GM18909 (cell line): ENCODE results near the gene SLC6A6.

Experiments used
- ATAC-seq: cut with Tn5 transposase; IDR thresholded peaks from one replicate; pipeline ENCODE4 v1.9.1; 2021; ENCODE audit warnings: mild to moderate bottlenecking; ENCODE audit not compliant: unreplicated experiment, poor library complexity

SLC6A6 gene

DNA sequence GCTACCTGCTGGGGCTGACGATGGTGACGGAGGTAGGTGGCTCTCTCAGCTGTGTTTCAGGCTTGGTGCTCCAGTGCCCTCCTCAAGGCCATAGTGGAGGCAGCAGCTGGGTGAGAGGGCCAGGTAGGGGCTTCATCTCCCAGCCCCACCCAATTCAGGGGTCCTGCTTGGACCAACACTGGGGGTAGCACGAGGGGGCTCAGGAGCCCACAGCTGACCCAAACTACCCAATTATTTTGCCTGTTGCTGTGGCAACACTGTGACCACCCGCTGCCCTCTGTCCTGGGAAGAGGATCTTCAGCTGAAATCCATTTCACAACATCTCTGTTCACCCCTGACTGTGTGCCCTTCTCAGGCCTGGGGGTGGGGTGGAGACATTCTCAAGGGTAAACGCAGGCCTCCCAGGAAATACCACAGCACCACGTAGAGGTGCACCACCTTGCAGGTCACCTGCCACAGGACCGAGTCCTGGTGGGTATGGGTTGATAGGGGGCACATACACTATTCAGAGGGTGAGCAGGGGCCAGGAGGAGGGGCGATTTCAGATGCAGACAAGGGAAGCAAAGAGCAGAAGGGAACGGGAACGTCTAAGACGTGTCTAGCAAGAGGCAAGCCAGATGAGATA, 75.0 kb downstream of the SLC6A6 start:
- ATAC-seq, result no peak

DNA sequence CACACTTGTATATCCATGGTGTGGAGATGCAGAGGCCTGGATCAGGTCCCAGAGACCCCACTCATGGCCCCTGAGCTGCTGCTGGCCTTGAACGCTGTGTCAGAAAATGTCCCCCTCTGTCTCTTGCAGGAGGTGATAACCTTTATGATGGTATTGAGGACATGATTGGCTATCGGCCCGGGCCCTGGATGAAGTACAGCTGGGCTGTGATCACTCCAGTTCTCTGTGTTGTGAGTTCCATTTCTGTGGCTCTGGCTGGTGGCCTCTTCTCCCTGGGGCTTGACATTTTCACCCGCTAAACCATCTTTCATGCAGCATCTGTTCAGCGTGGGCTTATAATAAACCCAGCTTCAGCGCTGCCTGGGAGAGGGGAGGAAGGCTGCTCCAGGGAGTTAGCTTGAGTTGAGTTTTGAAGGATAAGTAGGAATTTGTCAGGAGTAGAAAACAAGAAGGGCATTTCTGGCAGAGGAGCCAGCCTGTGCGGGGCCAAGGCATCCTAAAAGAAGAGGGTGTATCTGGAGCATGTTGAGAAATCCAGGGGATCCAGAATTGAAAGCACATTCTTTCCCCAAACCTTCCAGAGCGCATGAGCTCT, 76.6 kb downstream of the SLC6A6 start:
- no peak for ATAC-seq

DNA sequence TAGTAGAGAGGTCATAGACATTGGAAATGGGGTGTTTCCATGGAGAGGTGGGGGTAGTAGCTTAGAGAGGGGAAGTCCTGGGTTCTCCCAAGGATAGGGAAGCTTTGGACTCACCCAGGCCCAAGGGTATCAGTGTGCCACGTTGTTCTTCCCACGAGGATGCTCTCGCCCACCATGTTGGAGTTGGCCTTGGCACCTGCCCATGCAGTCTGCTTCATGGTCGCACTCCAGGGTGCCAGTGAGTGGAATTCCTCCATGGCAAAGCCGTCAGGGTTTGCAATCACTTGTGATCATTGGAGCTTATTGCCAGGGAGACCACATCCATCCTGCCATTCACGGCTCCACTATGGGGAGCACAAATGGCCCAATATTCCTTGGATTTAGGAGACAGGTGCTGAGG, 77.2 kb downstream of the SLC6A6 start:
- ATAC-seq, result no peak

DNA sequence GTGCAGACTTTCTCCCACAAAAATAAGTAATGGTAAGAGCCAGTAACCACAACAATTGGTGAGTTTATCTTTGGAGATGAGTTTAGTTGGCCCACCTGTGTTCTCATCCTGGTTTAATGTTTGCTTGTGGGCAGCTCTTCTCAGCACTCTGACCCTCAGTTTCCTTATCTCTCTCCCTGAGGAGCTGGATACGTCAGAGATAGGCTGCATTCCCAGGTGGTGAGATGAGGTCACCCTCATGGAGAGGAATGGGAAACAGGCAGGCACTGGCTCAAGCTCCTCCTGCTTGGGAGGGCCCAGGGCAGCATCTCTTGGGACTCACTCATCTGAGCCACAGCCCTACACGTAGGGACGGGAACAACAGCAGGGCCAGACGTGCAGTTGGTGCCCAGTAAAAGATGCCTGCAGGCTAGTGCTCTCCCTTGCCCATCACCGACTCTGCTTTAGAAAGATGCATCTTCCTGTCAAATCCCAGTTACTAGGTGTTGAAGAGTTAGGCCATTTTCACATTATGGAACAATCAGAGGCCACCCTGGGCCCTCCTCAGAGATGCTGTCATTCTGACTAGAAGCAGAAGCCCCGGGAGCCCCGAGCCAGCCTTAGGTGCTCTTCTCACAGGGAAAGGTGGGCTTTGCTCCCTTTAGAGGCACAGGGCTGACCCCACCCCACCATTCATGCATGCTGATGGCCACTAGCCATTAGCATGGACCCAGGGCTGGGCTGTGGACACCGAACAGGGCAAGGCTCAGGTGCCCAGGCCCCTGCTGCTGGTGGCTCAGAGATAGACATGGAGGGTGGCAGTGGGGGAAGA, 78.0 kb downstream of the SLC6A6 start:
- ATAC-seq, result no peak

DNA sequence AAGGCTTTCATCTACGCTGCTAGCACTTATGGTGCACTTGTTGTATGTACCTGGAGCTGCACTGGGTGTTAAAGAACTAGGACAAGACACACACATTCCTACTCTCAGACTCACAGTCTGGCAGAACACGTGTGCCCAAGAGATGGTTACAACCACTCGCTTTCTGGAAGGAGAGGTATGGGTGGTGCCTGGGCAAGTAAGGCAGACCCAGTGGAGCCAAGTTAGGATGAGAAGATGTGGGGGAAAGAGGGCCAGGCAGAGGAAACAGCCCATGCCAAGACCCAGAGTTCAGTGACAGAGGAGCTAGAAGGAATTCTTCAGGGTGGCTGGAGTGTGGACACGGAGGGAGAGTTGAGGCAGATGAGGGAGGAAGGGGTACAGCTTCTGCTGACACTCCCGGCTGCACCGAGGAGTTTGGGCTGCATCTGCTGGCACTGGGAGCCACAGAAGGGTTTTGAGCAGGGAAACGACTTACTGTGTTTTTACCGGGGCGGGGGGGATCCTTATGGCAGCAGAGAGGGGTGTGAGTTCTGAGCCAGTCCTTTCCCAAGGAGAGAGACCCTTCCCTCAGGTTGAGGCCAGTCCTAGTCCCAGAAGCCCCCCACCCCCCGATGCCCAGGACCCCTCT, 78.7 kb downstream of the SLC6A6 start:
- ATAC-seq, result no peak

- ATAC-seq, result no peak
Measured at GRCh38 chr3:14481646-14482036, 79.2 kb downstream of the SLC6A6 start.

GRCh38 chr3:14482271-14482721, 79.9 kb downstream of the SLC6A6 start:
- no peak for ATAC-seq

DNA sequence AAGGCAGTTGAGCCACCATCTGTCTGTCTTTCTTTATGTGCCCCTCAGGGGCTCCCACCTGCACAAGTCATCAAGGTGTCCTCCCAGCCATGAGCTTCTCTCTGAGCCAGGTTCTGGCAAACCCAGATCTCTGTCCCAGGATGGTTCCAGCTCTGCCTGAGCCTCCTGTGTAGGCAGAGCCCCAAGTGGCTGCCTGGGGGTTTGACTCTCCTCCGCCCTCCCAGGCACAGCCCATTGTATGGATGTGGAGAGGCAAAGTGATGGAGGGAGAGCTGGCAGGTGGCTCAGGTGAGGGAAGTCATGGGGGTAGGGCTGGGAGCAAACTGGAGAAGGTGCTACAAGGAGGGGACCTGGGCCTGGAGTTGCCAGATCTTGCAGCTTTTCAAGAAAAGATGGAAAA, 80.9 kb downstream of the SLC6A6 start:
- ATAC-seq, result no peak

DNA sequence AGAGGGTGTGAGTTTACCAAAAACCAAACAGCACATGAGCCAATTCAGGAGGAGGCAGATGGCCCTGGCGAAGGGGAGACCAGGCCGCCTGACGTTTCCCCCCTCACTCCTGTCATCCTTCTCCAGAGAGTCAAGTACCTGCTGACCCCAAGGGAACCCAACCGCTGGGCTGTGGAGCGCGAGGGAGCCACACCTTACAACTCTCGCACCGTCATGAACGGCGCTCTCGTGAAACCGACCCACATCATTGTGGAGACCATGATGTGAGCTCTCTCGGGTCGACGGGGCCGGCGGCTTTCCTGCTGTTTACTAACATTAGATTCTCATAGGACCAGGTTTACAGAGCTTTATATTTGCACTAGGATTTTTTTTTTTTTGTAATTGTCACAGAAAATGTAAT, 82.3 kb downstream of the SLC6A6 start:
- no peak for ATAC-seq

- ATAC-seq, result no peak
Measured at GRCh38 chr3:14485981-14486380, 83.6 kb downstream of the SLC6A6 start.

DNA sequence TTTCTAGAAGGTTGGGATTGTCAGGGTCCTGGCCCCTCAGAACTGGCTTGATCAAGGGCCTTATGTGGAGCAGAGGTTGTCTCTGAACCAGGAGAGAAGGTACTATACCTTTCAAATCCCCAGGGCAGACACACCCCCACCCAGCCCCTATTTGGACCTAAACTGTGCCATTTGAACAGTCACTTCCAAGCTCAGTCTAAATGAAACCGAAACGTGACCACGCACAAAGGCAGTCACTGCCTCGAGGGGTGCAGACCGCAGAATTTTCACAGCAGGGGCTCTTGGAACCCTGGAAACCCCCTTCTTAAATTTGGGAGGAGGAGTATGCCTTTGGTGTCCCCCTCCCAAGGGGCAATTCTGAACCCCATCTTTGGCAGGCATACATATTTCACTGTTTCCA, 84.1 kb downstream of the SLC6A6 start:
- no peak for ATAC-seq

DNA sequence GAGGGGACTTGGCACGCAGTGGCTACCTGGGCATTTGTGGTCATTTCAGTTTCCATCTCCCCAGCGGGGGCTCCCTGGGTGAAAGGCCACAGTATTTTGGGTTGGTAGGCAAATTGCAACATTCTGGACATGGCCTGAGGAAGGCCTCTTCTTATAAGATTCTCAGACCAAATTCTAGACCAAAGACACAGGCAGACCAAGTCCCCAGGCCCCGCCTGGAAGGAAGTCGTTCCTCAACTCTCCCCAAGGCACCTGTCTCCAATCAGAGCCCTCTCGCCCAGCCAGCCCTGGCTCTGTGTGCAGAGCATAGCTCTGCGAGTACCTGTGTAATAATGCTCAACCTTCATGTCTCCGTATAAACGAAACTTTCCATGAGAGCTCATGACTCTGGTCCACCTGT, 84.7 kb downstream of the SLC6A6 start:
- ATAC-seq, result no peak

DNA sequence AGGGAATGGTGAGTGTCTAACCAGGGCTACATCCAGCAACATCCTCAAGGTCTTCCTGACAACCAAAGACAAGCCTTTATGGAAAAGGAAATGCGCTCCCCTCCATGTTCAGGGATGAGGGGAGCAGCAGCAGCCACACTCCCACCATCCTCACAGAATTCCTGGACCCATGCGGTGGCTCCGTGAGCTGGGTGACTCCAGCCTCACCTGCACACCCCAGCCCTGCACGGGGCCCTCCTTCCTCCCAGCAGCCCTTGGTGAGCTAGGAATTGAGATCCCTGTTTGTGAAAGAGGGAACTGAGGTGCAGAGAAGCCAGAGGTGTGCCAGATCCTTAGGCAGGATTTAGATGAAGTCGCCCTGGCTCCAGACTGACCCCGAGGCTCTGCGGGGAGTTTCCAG, 85.4 kb downstream of the SLC6A6 start:
- ATAC-seq, result no peak

- no peak for ATAC-seq
Measured at GRCh38 chr3:14488286-14489041, 86.1 kb downstream of the SLC6A6 start.

- ATAC-seq, result no peak
Measured at GRCh38 chr3:14489641-14490040, 87.2 kb downstream of the SLC6A6 start.

- no peak for ATAC-seq
Measured at GRCh38 chr3:14490255-14490654, 87.8 kb downstream of the SLC6A6 start.

- ATAC-seq, result no peak
Measured at GRCh38 chr3:14490831-14491230, 88.4 kb downstream of the SLC6A6 start.

GRCh38 chr3:14491396-14492190, 89.2 kb downstream of the SLC6A6 start:
- no peak for ATAC-seq

GRCh38 chr3:14492948-14493881, 90.8 kb downstream of the SLC6A6 start:
- no peak for ATAC-seq
